Hematopoietic multipotent progenitor cell treated with erythropoietin and hydrocortisone succinate and interleukin-3 and kit ligand, for 8 days (in vitro differentiated cells): ENCODE measurements around the gene KCNN4.
"Not testable (repeated sequence)": the region's sequence is repeated elsewhere in the genome, so short reads cannot be mapped to it uniquely, and the experiment has no call there.

ENCODE experiments used
- DNase-seq: peaks from one replicate; pipeline ENCODE4 v3.0.0-alpha.2; 2015

KCNN4 gene

GRCh38 chr19:43774103-43774939 lies 6.5 kb downstream of the KCNN4 start:
- peak; percentile 93 for DNase-seq

GRCh38 chr19:43773725-43774102 lies 7.1 kb downstream of the KCNN4 start:
- no peak for DNase-seq

GRCh38 chr19:43769256-43769655 lies 11.5 kb downstream of the KCNN4 start:
- DNase-seq = no peak

- no peak for DNase-seq
Observed at GRCh38 chr19:43768273-43769050, 12.3 kb downstream of the KCNN4 start.

- DNase-seq = no peak
Observed at GRCh38 chr19:43767818-43768217, 13.0 kb downstream of the KCNN4 start.

- DNase-seq = no peak
Observed at GRCh38 chr19:43767316-43767715, 13.5 kb downstream of the KCNN4 start.

- no peak for DNase-seq
Observed at GRCh38 chr19:43766755-43767043, 14.1 kb downstream of the KCNN4 start.

- DNase-seq = no peak
Observed at GRCh38 chr19:43765109-43765876, 15.5 kb downstream of the KCNN4 start.

- not testable (repeated sequence) for DNase-seq
Observed at GRCh38 chr19:43764684-43765083, 16.1 kb downstream of the KCNN4 start.

GRCh38 chr19:43763473-43763939 lies 17.3 kb downstream of the KCNN4 start:
- DNase-seq = no peak

GRCh38 chr19:43762814-43763213 lies 18.0 kb downstream of the KCNN4 start:
- DNase-seq = no peak

- no peak for DNase-seq
Observed at GRCh38 chr19:43760941-43761340, 19.8 kb downstream of the KCNN4 start.

GRCh38 chr19:43759515-43759914 lies 21.3 kb downstream of the KCNN4 start:
- DNase-seq = no peak

GRCh38 chr19:43755256-43755801 lies 25.4 kb downstream of the KCNN4 start:
- peak; percentile 90 for DNase-seq

GRCh38 chr19:43754503-43755255 lies 26.1 kb downstream of the KCNN4 start, which contains the start of gene SMG9:
SMG9 (minus strand) TSS chr19:43754962; CDS start chr19:43750741, 4,221 bp downstream.
- DNase-seq = peak; percentile 97

- no peak for DNase-seq
Observed at GRCh38 chr19:43754253-43754502, 26.6 kb downstream of the KCNN4 start.

GRCh38 chr19:43752287-43752875 lies 28.4 kb downstream of the KCNN4 start:
- DNase-seq = no peak

- DNase-seq = no peak
Observed at GRCh38 chr19:43751466-43752220, 29.1 kb downstream of the KCNN4 start.

GRCh38 chr19:43749898-43750297 lies 30.9 kb downstream of the KCNN4 start:
- no peak for DNase-seq

GRCh38 chr19:43749152-43749551 lies 31.6 kb downstream of the KCNN4 start:
- DNase-seq = no peak

- DNase-seq = no peak
Observed at GRCh38 chr19:43748685-43749084, 32.1 kb downstream of the KCNN4 start.
